SK-N-SH (cell line): Measurements from ENCODE around the gene ZSCAN21.

Source experiments
- CHD2 ChIP-seq: fragments of 150-350 bp; IDR thresholded peaks from 2 replicates; pipeline ENCODE4 v1.6.1; 2018; ENCODE audit warnings: low read length; ENCODE audit not compliant: partially characterized antibody
- EP300 ChIP-seq, 2 experiments: IDR thresholded peaks; 2 replicates each; pipeline versions ENCODE4 v1.4.0 to v1.6.1; 2012; ENCODE audit warnings: borderline replicate concordance in 1 of 2, low read depth in 1 of 2, low read length in 1 of 2
- FOSL2 ChIP-seq: IDR thresholded peaks from 2 replicates; pipeline ENCODE4 v1.4.0; 2012; ENCODE audit warnings: low read depth, mild to moderate bottlenecking, moderate library complexity, borderline replicate concordance
- FOXJ3 ChIP-seq: sonication (generic); formaldehyde crosslinking; IDR thresholded peaks from 2 replicates; pipeline ENCODE4 v1.5.1; 2020; ENCODE audit warnings: mild to moderate bottlenecking, missing genetic modification reagents
- NFIC ChIP-seq: IDR thresholded peaks from 2 replicates; pipeline ENCODE4 v1.4.0; 2012; ENCODE audit warnings: borderline replicate concordance
- TAF1 ChIP-seq: IDR thresholded peaks from 2 replicates; pipeline ENCODE4 v1.6.1; 2012; ENCODE audit warnings: low read depth, mild to moderate bottlenecking, low read length, moderate library complexity, borderline replicate concordance
- TF ChIP-seq, protein P1 (sequence below): fragments of 200-600 bp; sonication (generic); IDR thresholded peaks from 2 replicates; pipeline ENCODE4 v1.6.1; 2017; ENCODE audit warnings: antibody characterized with exemption, mild to moderate bottlenecking, moderate library complexity

DNA sequence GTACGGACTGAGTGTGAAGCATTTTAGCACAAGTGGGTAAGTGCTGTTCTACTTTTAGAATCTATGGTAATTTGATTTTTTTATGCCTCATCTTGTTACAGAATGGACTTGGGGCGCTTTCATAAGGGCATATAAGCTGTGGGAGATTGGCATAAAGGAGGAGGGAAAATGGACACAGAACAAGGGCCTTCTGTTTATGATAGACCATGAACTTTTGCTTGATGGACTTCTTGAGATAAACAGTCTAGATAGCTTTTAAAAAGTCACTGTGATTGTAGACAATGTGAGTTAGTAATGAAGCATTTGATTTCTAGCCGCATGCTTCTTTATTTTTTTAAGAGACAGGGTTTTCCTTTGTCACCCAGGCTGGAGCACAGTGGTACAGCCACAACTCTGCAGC is 2.0 kb downstream of the ZSCAN21 start:
- TF ChIP-seq, protein P1, sequence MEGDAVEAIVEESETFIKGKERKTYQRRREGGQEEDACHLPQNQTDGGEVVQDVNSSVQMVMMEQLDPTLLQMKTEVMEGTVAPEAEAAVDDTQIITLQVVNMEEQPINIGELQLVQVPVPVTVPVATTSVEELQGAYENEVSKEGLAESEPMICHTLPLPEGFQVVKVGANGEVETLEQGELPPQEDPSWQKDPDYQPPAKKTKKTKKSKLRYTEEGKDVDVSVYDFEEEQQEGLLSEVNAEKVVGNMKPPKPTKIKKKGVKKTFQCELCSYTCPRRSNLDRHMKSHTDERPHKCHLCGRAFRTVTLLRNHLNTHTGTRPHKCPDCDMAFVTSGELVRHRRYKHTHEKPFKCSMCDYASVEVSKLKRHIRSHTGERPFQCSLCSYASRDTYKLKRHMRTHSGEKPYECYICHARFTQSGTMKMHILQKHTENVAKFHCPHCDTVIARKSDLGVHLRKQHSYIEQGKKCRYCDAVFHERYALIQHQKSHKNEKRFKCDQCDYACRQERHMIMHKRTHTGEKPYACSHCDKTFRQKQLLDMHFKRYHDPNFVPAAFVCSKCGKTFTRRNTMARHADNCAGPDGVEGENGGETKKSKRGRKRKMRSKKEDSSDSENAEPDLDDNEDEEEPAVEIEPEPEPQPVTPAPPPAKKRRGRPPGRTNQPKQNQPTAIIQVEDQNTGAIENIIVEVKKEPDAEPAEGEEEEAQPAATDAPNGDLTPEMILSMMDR, result no peak
- TF ChIP-seq EP300 (IDR thresholded peaks at IDR 0.05; ENCODE audit: borderline replicate concordance in 1 of 2, low read depth in 1 of 2, low read length in 1 of 2), result no peak
- TF ChIP-seq CHD2, result no peak
- no peak for TF ChIP-seq FOSL2
- TF ChIP-seq TAF1, result no peak
- no peak for TF ChIP-seq NFIC
- no peak for TF ChIP-seq FOXJ3 (CRISPR knock-in tag)
